HepG2 (cell line): ENCODE results near the gene SLC4A2. TPM values are rescaled to one million over a fixed set of nuclear protein-coding genes. Genes with fewer than 3 reads are reported as not detected.

Experiments
- CREB3 ChIP-seq: sonication (generic); formaldehyde crosslinking; IDR thresholded peaks from 2 replicates; pipeline ENCODE4 v1.5.0; 2020; ENCODE audit warnings: missing genetic modification reagents
- DPF2 ChIP-seq: sonication (generic); formaldehyde crosslinking; IDR thresholded peaks from 2 replicates; pipeline ENCODE4 v1.4.0; 2020; ENCODE audit warnings: mild to moderate bottlenecking, low read depth, missing genetic modification reagents, borderline replicate concordance
- HNF4A ChIP-seq: sonication (generic); formaldehyde crosslinking; IDR thresholded peaks from 2 replicates; pipeline ENCODE4 v1.4.0; 2020; ENCODE audit warnings: missing genetic modification reagents
- SRF ChIP-seq: IDR thresholded peaks from 2 replicates; pipeline ENCODE4 v1.6.1; 2011; ENCODE audit warnings: mild to moderate bottlenecking, low read depth, low read length, moderate library complexity
- polyA plus RNA-seq, 8 experiments: library from polyadenylated mRNA; depleted of rRNA in 3 of 8; stranded (reverse) in 7 of 8; unstranded in 1 of 8; fragments of >200 nt; fragmentation: Illumina TruSeq in 4 of 8; extraction: Trizol in 4 of 8; gene quantifications; 2 replicates each; pipeline versions ENCODE4 v1.2.1 to v1.2.3, GENCODE V29; 2011 to 2016; ENCODE audit warnings: low read depth in 4 of 8, missing spikeins in 1 of 8, mixed read lengths in 1 of 8; ENCODE audit not compliant: insufficient read depth in 1 of 8
- total RNA-seq, 5 experiments: library from RNA; depleted of rRNA; stranded (reverse); fragments of >200 nt; fragmentation: Illumina TruSeq; extraction: Trizol; gene quantifications; 2 replicates each; pipeline ENCODE4 v1.2.3, GENCODE V29; 2016; ENCODE audit warnings: low read depth in 1 of 5

SLC4A2 gene
- total and polyA plus RNA-seq, 2 of the 13 experiments (the other 11 are each of a cell fraction or from before 2014, with no cell fraction given), result 51.9 to 73.4 TPM

GRCh38 chr7:151125846-151126481 is 66.6 kb downstream of the SLC4A2 start (continued):
- TF ChIP-seq CREB3 (CRISPR knock-in tag), result no peak
- no peak for TF ChIP-seq SRF
- TF ChIP-seq HNF4A (CRISPR knock-in tag), result no peak
- no peak for TF ChIP-seq DPF2 (CRISPR knock-in tag)

Other genes with a start within 250 kb of the SLC4A2 start
- gene AOC1, start 207.1 kb upstream of the SLC4A2 start, total RNA-seq (2016; rRNA removed; fragmentation: Illumina TruSeq; extraction: Trizol), result not detected in 2 replicates
- not detected in 2 replicates for gene AOC1, start 207.1 kb upstream of the SLC4A2 start, polyA plus RNA-seq (2011; rRNA removed)
- gene KCNH2, start 81.3 kb upstream of the SLC4A2 start, total RNA-seq (2016; rRNA removed; fragmentation: Illumina TruSeq; extraction: Trizol), result 0.11 TPM in 1 of 2 replicates, not detected in the other
- gene KCNH2, start 81.3 kb upstream of the SLC4A2 start, polyA plus RNA-seq (2011; rRNA removed), result 0.09 and 0.12 TPM in 2 replicates
- 3.7 and 4.8 TPM in 2 replicates for gene NOS3, start 68.6 kb upstream of the SLC4A2 start, total RNA-seq (2016; rRNA removed; fragmentation: Illumina TruSeq; extraction: Trizol)
- gene NOS3, start 68.6 kb upstream of the SLC4A2 start, polyA plus RNA-seq (2011; rRNA removed), result 7.5 and 10.1 TPM in 2 replicates
- gene ATG9B, start 35.1 kb upstream of the SLC4A2 start, total RNA-seq (2016; rRNA removed; fragmentation: Illumina TruSeq; extraction: Trizol), result not detected in 2 replicates
- 0.24 and 0.39 TPM in 2 replicates for gene ATG9B, start 35.1 kb upstream of the SLC4A2 start, polyA plus RNA-seq (2011; rRNA removed)
- gene ABCB8, start 31.1 kb upstream of the SLC4A2 start, total RNA-seq (2016; rRNA removed; fragmentation: Illumina TruSeq; extraction: Trizol), result 7.2 and 16.7 TPM in 2 replicates
- gene ABCB8, start 31.1 kb upstream of the SLC4A2 start, polyA plus RNA-seq (2011; rRNA removed), result 6.6 and 6.9 TPM in 2 replicates
- gene ASIC3, start 11.1 kb upstream of the SLC4A2 start, total RNA-seq (2016; rRNA removed; fragmentation: Illumina TruSeq; extraction: Trizol), result not detected in 2 replicates
- gene ASIC3, start 11.1 kb upstream of the SLC4A2 start, polyA plus RNA-seq (2011; rRNA removed), result 0.50 and 0.51 TPM in 2 replicates
- gene CDK5, start 1.7 kb upstream of the SLC4A2 start, total RNA-seq (2016; rRNA removed; fragmentation: Illumina TruSeq; extraction: Trizol), result 21.3 and 22.6 TPM in 2 replicates
- gene CDK5, start 1.7 kb upstream of the SLC4A2 start, polyA plus RNA-seq (2011; rRNA removed), result 16.4 and 17.3 TPM in 2 replicates
- 33.0 and 52.9 TPM in 2 replicates for gene FASTK, start 21.2 kb downstream of the SLC4A2 start, total RNA-seq (2016; rRNA removed; fragmentation: Illumina TruSeq; extraction: Trizol)
- 55.7 and 69.5 TPM in 2 replicates for gene FASTK, start 21.2 kb downstream of the SLC4A2 start, polyA plus RNA-seq (2011; rRNA removed)
- gene TMUB1, start 23.9 kb downstream of the SLC4A2 start, total RNA-seq (2016; rRNA removed; fragmentation: Illumina TruSeq; extraction: Trizol), result 31.8 and 51.6 TPM in 2 replicates
- 44.8 and 47.8 TPM in 2 replicates for gene TMUB1, start 23.9 kb downstream of the SLC4A2 start, polyA plus RNA-seq (2011; rRNA removed)
- gene AGAP3, start 26.9 kb downstream of the SLC4A2 start, total RNA-seq (2016; rRNA removed; fragmentation: Illumina TruSeq; extraction: Trizol), result 24.9 and 31.3 TPM in 2 replicates
- 61.4 and 62.0 TPM in 2 replicates for gene AGAP3, start 26.9 kb downstream of the SLC4A2 start, polyA plus RNA-seq (2011; rRNA removed)
- gene GBX1, start 108.1 kb downstream of the SLC4A2 start, total RNA-seq (2016; rRNA removed; fragmentation: Illumina TruSeq; extraction: Trizol), result not detected in 2 replicates
- gene GBX1, start 108.1 kb downstream of the SLC4A2 start, polyA plus RNA-seq (2011; rRNA removed), result not detected in 2 replicates
- not detected in 2 replicates for gene ASB10, start 127.7 kb downstream of the SLC4A2 start, total RNA-seq (2016; rRNA removed; fragmentation: Illumina TruSeq; extraction: Trizol)
- not detected in 2 replicates for gene ASB10, start 127.7 kb downstream of the SLC4A2 start, polyA plus RNA-seq (2011; rRNA removed)
- not detected in 2 replicates for gene H2BK1, start 150.9 kb downstream of the SLC4A2 start, total RNA-seq (2016; rRNA removed; fragmentation: Illumina TruSeq; extraction: Trizol)
- gene H2BK1, start 150.9 kb downstream of the SLC4A2 start, polyA plus RNA-seq (2011; rRNA removed), result not detected in 2 replicates
- gene ABCF2, start 167.6 kb downstream of the SLC4A2 start, total RNA-seq (2016; rRNA removed; fragmentation: Illumina TruSeq; extraction: Trizol), result 42.5 and 43.0 TPM in 2 replicates
- gene ABCF2, start 167.6 kb downstream of the SLC4A2 start, polyA plus RNA-seq (2011; rRNA removed), result 16.3 and 18.5 TPM in 2 replicates
- gene CHPF2, start 172.9 kb downstream of the SLC4A2 start, total RNA-seq (2016; rRNA removed; fragmentation: Illumina TruSeq; extraction: Trizol), result 10.2 and 21.5 TPM in 2 replicates
- gene CHPF2, start 172.9 kb downstream of the SLC4A2 start, polyA plus RNA-seq (2011; rRNA removed), result 15.4 and 22.5 TPM in 2 replicates
- gene SMARCD3, start 189.1 kb downstream of the SLC4A2 start, total RNA-seq (2016; rRNA removed; fragmentation: Illumina TruSeq; extraction: Trizol), result 0.53 and 0.62 TPM in 2 replicates
- gene SMARCD3, start 189.1 kb downstream of the SLC4A2 start, polyA plus RNA-seq (2011; rRNA removed), result 0.20 and 0.44 TPM in 2 replicates